ENCODE data around the gene TRAPPC10.

The TRAPPC10 gene

GRCh38 chr21:44054710-44055109, 42.6 kb downstream of the TRAPPC10 start:
- DNase-seq (ENCODE audit: low spot score) = no peak
- TF ChIP-seq CTCF (IDR thresholded peaks at IDR 0.05; ENCODE audit: borderline replicate concordance, control extremely low read depth, extremely low read depth, insufficient read depth, missing control alignments) = no peak
- in situ Hi-C loops (cut with MboI; ENCODE audit: low sequenced_read_pairs, unreplicated experiment) = no loop called here

GRCh38 chr21:44057055-44057454, 44.9 kb downstream of the TRAPPC10 start:
- in situ Hi-C loops (cut with MboI; ENCODE audit: low sequenced_read_pairs, unreplicated experiment) = no loop called here
- no peak for DNase-seq (ENCODE audit: low spot score)
- no peak for TF ChIP-seq CTCF (IDR thresholded peaks at IDR 0.05; ENCODE audit: borderline replicate concordance, control extremely low read depth, extremely low read depth, insufficient read depth, missing control alignments)

- in situ Hi-C loops (cut with MboI; ENCODE audit: low sequenced_read_pairs, unreplicated experiment) = no loop called here
- TF ChIP-seq CTCF (IDR thresholded peaks at IDR 0.05; ENCODE audit: borderline replicate concordance, control extremely low read depth, extremely low read depth, insufficient read depth, missing control alignments) = no peak
- no peak for DNase-seq (ENCODE audit: low spot score)
Observed at GRCh38 chr21:44057960-44058651, 46.0 kb downstream of the TRAPPC10 start.

GRCh38 chr21:44058652-44058964, 46.5 kb downstream of the TRAPPC10 start:
- no peak for TF ChIP-seq CTCF (IDR thresholded peaks at IDR 0.05; ENCODE audit: borderline replicate concordance, control extremely low read depth, extremely low read depth, insufficient read depth, missing control alignments)
- DNase-seq (ENCODE audit: low spot score) = no peak
- in situ Hi-C loops (cut with MboI; ENCODE audit: low sequenced_read_pairs, unreplicated experiment) = no loop called here

- TF ChIP-seq CTCF (IDR thresholded peaks at IDR 0.05; ENCODE audit: borderline replicate concordance, control extremely low read depth, extremely low read depth, insufficient read depth, missing control alignments) = no peak
- DNase-seq (ENCODE audit: low spot score) = no peak
- in situ Hi-C loops (cut with MboI; ENCODE audit: low sequenced_read_pairs, unreplicated experiment) = no loop called here
Observed at GRCh38 chr21:44058981-44059380, 46.9 kb downstream of the TRAPPC10 start.

- no peak for DNase-seq (ENCODE audit: low spot score)
- no peak for TF ChIP-seq CTCF (IDR thresholded peaks at IDR 0.05; ENCODE audit: borderline replicate concordance, control extremely low read depth, extremely low read depth, insufficient read depth, missing control alignments)
- in situ Hi-C loops (cut with MboI; ENCODE audit: low sequenced_read_pairs, unreplicated experiment) = no loop called here
Observed at GRCh38 chr21:44059710-44060109, 47.6 kb downstream of the TRAPPC10 start.
